ENCODE measurements around the gene OR7G2.

OR7G2 gene

GRCh38 chr19:9107375-9107774, at the start of gene OR7G2:
TSS of gene OR7G2 (minus strand) at chr19:9107475. CDS start at chr19:9103243, 4,232 bp downstream.
- DNase-seq (ENCODE audit: low read depth) = no peak
- no peak within 1 kb of the TSS for H3K4me3 ChIP-seq (ENCODE audit: control insufficient read depth, low read depth, low read length)
- TF ChIP-seq CTCF (conservative IDR thresholded peaks at IDR 0.05; ENCODE audit: control insufficient read depth, insufficient read depth, low read depth, low read length) = no peak

- H3K4me3 ChIP-seq (ENCODE audit: control insufficient read depth, low read depth, low read length) = no peak overlapping the region
- DNase-seq (ENCODE audit: low read depth) = no peak
- no peak for TF ChIP-seq CTCF (conservative IDR thresholded peaks at IDR 0.05; ENCODE audit: control insufficient read depth, insufficient read depth, low read depth, low read length)
Observed at GRCh38 chr19:9156304-9156703, 49.0 kb upstream of the OR7G2 start.

GRCh38 chr19:9155591-9155990, 48.3 kb upstream of the OR7G2 start:
- DNase-seq (ENCODE audit: low read depth) = no peak
- TF ChIP-seq CTCF (conservative IDR thresholded peaks at IDR 0.05; ENCODE audit: control insufficient read depth, insufficient read depth, low read depth, low read length) = no peak
- no peak overlapping the region for H3K4me3 ChIP-seq (ENCODE audit: control insufficient read depth, low read depth, low read length)

GRCh38 chr19:9151367-9151766, 44.1 kb upstream of the OR7G2 start:
- no peak overlapping the region for H3K4me3 ChIP-seq (ENCODE audit: control insufficient read depth, low read depth, low read length)
- DNase-seq (ENCODE audit: low read depth) = no peak
- TF ChIP-seq CTCF (conservative IDR thresholded peaks at IDR 0.05; ENCODE audit: control insufficient read depth, insufficient read depth, low read depth, low read length) = no peak

- TF ChIP-seq CTCF (conservative IDR thresholded peaks at IDR 0.05; ENCODE audit: control insufficient read depth, insufficient read depth, low read depth, low read length) = no peak
- no peak for DNase-seq (ENCODE audit: low read depth)
- H3K4me3 ChIP-seq (ENCODE audit: control insufficient read depth, low read depth, low read length) = no peak overlapping the region
Observed at GRCh38 chr19:9150650-9151049, 43.4 kb upstream of the OR7G2 start.

- no peak for TF ChIP-seq CTCF (conservative IDR thresholded peaks at IDR 0.05; ENCODE audit: control insufficient read depth, insufficient read depth, low read depth, low read length)
- H3K4me3 ChIP-seq (ENCODE audit: control insufficient read depth, low read depth, low read length) = no peak overlapping the region
- DNase-seq (ENCODE audit: low read depth) = no peak
Observed at GRCh38 chr19:9149997-9150396, 42.7 kb upstream of the OR7G2 start.

- TF ChIP-seq CTCF (conservative IDR thresholded peaks at IDR 0.05; ENCODE audit: control insufficient read depth, insufficient read depth, low read depth, low read length) = no peak
- H3K4me3 ChIP-seq (ENCODE audit: control insufficient read depth, low read depth, low read length) = no peak overlapping the region
- DNase-seq (ENCODE audit: low read depth) = no peak
Observed at GRCh38 chr19:9148697-9149096, 41.4 kb upstream of the OR7G2 start.

Data from fibroblast of mammary gland (primary cell).